Lower lobe of right lung (tissue), 2 donors: ENCODE measurements around the gene CMTM2. TPM values are rescaled to one million over a fixed set of nuclear protein-coding genes. Genes with fewer than 3 reads are reported as not detected.
A peak's percentile ranks its signal among the peaks of the same experiment; 100 is the strongest.
"Not testable (repeated sequence)": the region's sequence is repeated elsewhere in the genome, so short reads cannot be mapped to it uniquely, and the experiment has no call there.

ENCODE experiments used
- ATAC-seq, 2 donors: fragments of 200-7000 bp; cut with Tn5 transposase; one replicate each; pipeline ENCODE4 v1.9.1; 2020 to 2022; ENCODE audit warnings: mild to moderate bottlenecking in 2 of 2, moderate library complexity in 2 of 2
- DNase-seq: peaks from one replicate; pipeline ENCODE4 v3.0.0-alpha.2; 2020
- H3K27ac ChIP-seq: fragments of 200-600 bp; one replicate; pipeline ENCODE4 v1.8.0; 2022
- H3K27me3 ChIP-seq: fragments of 200-600 bp; one replicate; pipeline ENCODE4 v1.8.0; 2022; ENCODE audit warnings: low read depth
- H3K36me3 ChIP-seq: fragments of 200-600 bp; one replicate; pipeline ENCODE4 v1.8.0; 2022; ENCODE audit warnings: mild to moderate bottlenecking
- H3K4me1 ChIP-seq: fragments of 200-600 bp; one replicate; pipeline ENCODE4 v1.8.0; 2022
- H3K4me3 ChIP-seq: fragments of 200-600 bp; one replicate; pipeline ENCODE4 v1.8.0; 2022; ENCODE audit warnings: mild to moderate bottlenecking
- H3K9me3 ChIP-seq: fragments of 200-600 bp; one replicate; pipeline ENCODE4 v1.8.0; 2022
- CTCF ChIP-seq: fragments of 200-600 bp; IDR thresholded peaks from one replicate; pipeline ENCODE4 v1.8.0; 2022; ENCODE audit warnings: antibody characterized with exemption, mild to moderate bottlenecking
- intact Hi-C: fragments of 100-400 bp; cut with DNase I; formaldehyde crosslinking; loops from one replicate; pipeline ENCODE4 v1.11.0; 2022
- total RNA-seq: library from RNA; stranded (reverse); fragmentation: NEBNext Ultra II Directional; extraction: Animal tissue kit (Norgen Biotek cat#: 25700); gene quantifications from one replicate; pipeline ENCODE4 v1.2.1, GENCODE V29; 2021
- donor health status: DM: no; HTN: yes; CAD: no; lungs with severe emphysema.

CMTM2 gene
- total RNA-seq, 1 donor from 2014 or later, result 4.0 TPM

- H3K9me3 ChIP-seq, result no peaks in the 10 kb centered on the region
- no peak overlapping the region for H3K27ac ChIP-seq
- no peak for TF ChIP-seq CTCF
- no peaks in the 10 kb centered on the region for H3K27me3 ChIP-seq
- ATAC-seq (peak in 1 of 2 donors; percentile 47), DNase-seq (no peak)
- peaks cover 12% of the 10 kb centered on the region for H3K36me3 ChIP-seq
- peaks cover 6% of the 10 kb centered on the region for H3K4me1 ChIP-seq
- intact Hi-C loops, result no loop called here
- H3K4me3 ChIP-seq, result no peak overlapping the region
Observed at GRCh38 chr16:66622863-66623262, 43.6 kb downstream of the CMTM2 start.

GRCh38 chr16:66623755-66624154 is 44.5 kb downstream of the CMTM2 start:
- no peak for DNase-seq
- intact Hi-C loops, result no loop called here
- Histone ChIP-seq H3K4me3 (no peak overlapping the region), H3K27ac (no peak overlapping the region), H3K27me3 (no peaks in the 10 kb centered on the region), H3K4me1 (peaks cover under 1% of the 10 kb centered on the region), H3K9me3 (no peaks in the 10 kb centered on the region), H3K36me3 (peaks cover 12% of the 10 kb centered on the region)
- no peak for TF ChIP-seq CTCF
- ATAC-seq, result no peak

- H3K36me3 ChIP-seq, ATAC-seq, H3K27ac ChIP-seq, H3K4me3 ChIP-seq, H3K4me1 ChIP-seq, DNase-seq, H3K27me3 ChIP-seq, intact Hi-C loops, H3K9me3 ChIP-seq: not testable (repeated sequence)
Observed at GRCh38 chr16:66627611-66628378, 48.5 kb downstream of the CMTM2 start.

- no peak for DNase-seq
Observed at GRCh38 chr16:66629856-66630255, 50.6 kb downstream of the CMTM2 start.

GRCh38 chr16:66630561-66631260 is 51.4 kb downstream of the CMTM2 start:
- H3K4me1 ChIP-seq, H3K27ac ChIP-seq, ATAC-seq, H3K27me3 ChIP-seq, intact Hi-C loops, H3K36me3 ChIP-seq, H3K9me3 ChIP-seq, DNase-seq, H3K4me3 ChIP-seq: not testable (repeated sequence)

More at GRCh38 chr16:66629856-66630255, 50.6 kb downstream of the CMTM2 start:
- TF ChIP-seq CTCF, result no peak
- no peaks in the 10 kb centered on the region for H3K27me3 ChIP-seq
- intact Hi-C loops, result no loop called here
- peaks cover 3% of the 10 kb centered on the region for H3K36me3 ChIP-seq
- H3K9me3 ChIP-seq, result no peaks in the 10 kb centered on the region
- H3K4me1 ChIP-seq, result no peaks in the 10 kb centered on the region
- no peak for ATAC-seq
- H3K27ac ChIP-seq, result no peak overlapping the region
- H3K4me3 ChIP-seq, result no peak overlapping the region

GRCh38 chr16:66631558-66631957 is 52.3 kb downstream of the CMTM2 start:
- DNase-seq, H3K27ac ChIP-seq, intact Hi-C loops: not testable (repeated sequence)

More at GRCh38 chr16:66631558-66631957, 52.3 kb downstream of the CMTM2 start:
- not testable (repeated sequence) for H3K9me3 ChIP-seq, H3K27me3 ChIP-seq, H3K4me1 ChIP-seq, H3K4me3 ChIP-seq, ATAC-seq
- peaks cover 14% of the 10 kb centered on the region for H3K36me3 ChIP-seq
